ENCODE data around the gene CFAP410.
"Not testable (repeated sequence)": the region's sequence is repeated elsewhere in the genome, so short reads cannot be mapped to it uniquely, and the experiment has no call there.

The CFAP410 gene

GRCh38 chr21:44286716-44287632, 52.2 kb downstream of the CFAP410 start:
- DNase-seq (ENCODE audit: low spot score): no peak

GRCh38 chr21:44286086-44286715, 53.0 kb downstream of the CFAP410 start:
- no peak for DNase-seq (ENCODE audit: low spot score)

GRCh38 chr21:44285138-44285992, 53.8 kb downstream of the CFAP410 start, which contains the start of gene AIRE:
Gene AIRE, plus strand, starts transcription at chr21:44285876. Its CDS starts 131 bp downstream, at chr21:44286007.
- no peak for DNase-seq (ENCODE audit: low spot score)

- DNase-seq (ENCODE audit: low spot score): no peak
These were observed 55.2 kb downstream of the CFAP410 start for GRCh38 chr21:44283948-44284347.

GRCh38 chr21:44283211-44283785, 55.9 kb downstream of the CFAP410 start:
- not testable (repeated sequence) for DNase-seq (ENCODE audit: low spot score)

GRCh38 chr21:44282370-44282769, 56.8 kb downstream of the CFAP410 start:
- DNase-seq (ENCODE audit: low spot score): no peak

GRCh38 chr21:44281801-44282200, 57.4 kb downstream of the CFAP410 start:
- DNase-seq (ENCODE audit: low spot score): no peak

- DNase-seq (ENCODE audit: low spot score): no peak
These were observed 59.6 kb downstream of the CFAP410 start for GRCh38 chr21:44279354-44280260.

Measured in SK-N-DZ (cell line).